Measurements from ENCODE around the gene FOXN1.

Gene FOXN1

DNA sequence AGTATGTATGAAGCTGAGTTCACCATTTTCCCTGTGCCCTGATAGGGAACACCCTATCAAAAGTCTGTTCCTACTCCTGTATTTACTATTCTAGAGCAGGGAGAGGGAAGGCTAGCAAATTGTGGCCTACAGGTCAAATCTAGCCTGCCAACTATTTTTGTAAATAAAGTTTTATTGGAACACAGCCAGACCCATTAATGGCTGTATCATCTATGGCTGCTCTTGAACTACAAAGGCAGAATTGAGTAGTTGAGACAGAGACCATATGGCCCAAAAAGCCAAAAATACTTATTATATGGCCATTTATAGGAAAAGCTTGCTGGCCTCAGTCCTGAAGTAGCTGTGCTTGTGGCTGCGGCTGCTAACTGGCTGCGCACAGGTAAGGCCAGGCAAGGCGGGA lies 74.8 kb downstream of the FOXN1 start:
- TF ChIP-seq CTCF (conservative IDR thresholded peaks at IDR 0.05; ENCODE audit: low read depth, low read length), result no peak
- DNase-seq (ENCODE audit: low read depth), result no peak
- H3K4me3 ChIP-seq (ENCODE audit: low read length), result no peak overlapping the region

GRCh38 chr17:28582513-28582912 lies 76.4 kb downstream of the FOXN1 start:
- no peak for TF ChIP-seq CTCF (conservative IDR thresholded peaks at IDR 0.05; ENCODE audit: low read depth, low read length)
- no peak overlapping the region for H3K4me3 ChIP-seq (ENCODE audit: low read length)
- no peak for DNase-seq (ENCODE audit: low read depth)

GRCh38 chr17:28584434-28584833 lies 78.3 kb downstream of the FOXN1 start:
- no peak for TF ChIP-seq CTCF (conservative IDR thresholded peaks at IDR 0.05; ENCODE audit: low read depth, low read length)
- no peak overlapping the region for H3K4me3 ChIP-seq (ENCODE audit: low read length)
- no peak for DNase-seq (ENCODE audit: low read depth)

DNA sequence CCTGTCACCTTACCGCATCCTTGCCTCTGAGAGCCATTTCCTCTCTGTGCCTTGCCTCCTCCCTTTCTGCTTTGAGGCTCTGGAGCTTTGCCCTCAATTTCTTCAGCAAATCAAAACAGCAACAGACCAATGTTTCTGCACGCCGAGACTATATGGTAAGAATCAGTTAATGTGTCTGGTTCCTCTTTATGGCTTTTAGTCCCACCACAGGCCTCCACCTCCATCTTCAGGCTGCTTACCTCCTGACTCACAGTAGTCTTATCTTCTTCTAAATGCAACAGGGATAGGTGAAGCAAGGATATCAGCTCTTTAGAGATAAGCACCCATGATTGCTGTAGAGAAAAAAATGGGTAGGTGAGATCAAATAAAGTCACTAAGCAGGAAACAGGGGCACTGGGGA lies 79.7 kb downstream of the FOXN1 start:
- no peak for DNase-seq (ENCODE audit: low read depth)
- no peak for TF ChIP-seq CTCF (conservative IDR thresholded peaks at IDR 0.05; ENCODE audit: low read depth, low read length)
- H3K4me3 ChIP-seq (ENCODE audit: low read length), result no peak overlapping the region
